Hepatocyte (in vitro differentiated cells): ENCODE data around the gene BEND4. TPM values are rescaled to one million over a fixed set of nuclear protein-coding genes. Genes with fewer than 3 reads are reported as not detected.

Source experiments
- DNase-seq: peaks from one replicate; pipeline ENCODE4 v3.0.0-alpha.2; 2016; ENCODE audit warnings: low spot score
- H2AFZ ChIP-seq: fragments of 200-600 bp; sonication (generic); 2 replicates; pipeline ENCODE4 v1.6.0; 2016; ENCODE audit warnings: antibody characterized with exemption, mild to moderate bottlenecking
- H3K27ac ChIP-seq: fragments of 200-600 bp; sonication (generic); 2 replicates; pipeline ENCODE4 v1.5.1; 2016; ENCODE audit warnings: mild to moderate bottlenecking
- H3K27me3 ChIP-seq: fragments of 200-600 bp; sonication (generic); 2 replicates; pipeline ENCODE4 v1.6.1; 2016
- H3K36me3 ChIP-seq: fragments of 200-600 bp; sonication (generic); replicated peaks from 2 replicates; pipeline ENCODE4 v1.5.1; 2016; ENCODE audit warnings: low read depth; ENCODE audit not compliant: insufficient read depth
- H3K4me1 ChIP-seq: fragments of 200-600 bp; sonication (generic); 2 replicates; pipeline ENCODE4 v1.5.1; 2016; ENCODE audit warnings: mild to moderate bottlenecking, moderate library complexity; ENCODE audit not compliant: insufficient read depth
- H3K4me2 ChIP-seq: fragments of 200-600 bp; sonication (generic); 2 replicates; pipeline ENCODE4 v1.6.0; 2016
- H3K4me3 ChIP-seq: fragments of 200-600 bp; sonication (generic); 2 replicates; pipeline ENCODE4 v1.5.1; 2016; ENCODE audit warnings: mild to moderate bottlenecking
- H3K79me2 ChIP-seq: fragments of 200-600 bp; sonication (generic); 2 replicates; pipeline ENCODE4 v1.6.0; 2017; ENCODE audit warnings: mild to moderate bottlenecking
- H3K9me2 ChIP-seq: fragments of 200-600 bp; sonication (generic); replicated peaks from 2 replicates; pipeline ENCODE4 v1.6.0; 2017; ENCODE audit warnings: mild to moderate bottlenecking; ENCODE audit not compliant: insufficient read depth
- H3K9me3 ChIP-seq: fragments of 200-600 bp; sonication (generic); 2 replicates; pipeline ENCODE4 v1.5.1; 2016; ENCODE audit warnings: low read depth, mild to moderate bottlenecking
- H4K20me1 ChIP-seq: fragments of 200-600 bp; sonication (generic); 2 replicates; pipeline ENCODE4 v1.6.0; 2016; ENCODE audit warnings: mild to moderate bottlenecking; ENCODE audit not compliant: insufficient read depth, poor library complexity, severe bottlenecking
- EZH2 ChIP-seq: fragments of 200-600 bp; sonication (generic); IDR thresholded peaks from 2 replicates; pipeline ENCODE4 v1.6.1; 2016; ENCODE audit warnings: antibody characterized with exemption, mild to moderate bottlenecking, borderline replicate concordance
- EZH2phosphoT487 ChIP-seq: fragments of 200-600 bp; sonication (generic); IDR thresholded peaks from one replicate; pipeline ENCODE4 v1.6.1; 2018; ENCODE audit warnings: antibody characterized with exemption, mild to moderate bottlenecking, low read depth, moderate library complexity; ENCODE audit not compliant: unreplicated experiment, severe bottlenecking
- WGBS: methylation state at CpG from one replicate; pipeline ENCODE4 v1.1.6; 2016; ENCODE audit warnings: low lambda C conversion rate; ENCODE audit errors: missing lambda C conversion rate; 5-methylcytosine and 5-hydroxymethylcytosine counted together
- polyA plus RNA-seq: library from polyadenylated mRNA; unstranded; fragments of >200 nt; fragmentation: Nextera tagmentation; extraction: Ambion mirVana; gene quantifications from 2 replicates; pipeline ENCODE4 v1.2.1, GENCODE V29; 2016
- total RNA-seq: library from RNA; depleted of rRNA; stranded (reverse); fragments of >200 nt; gene quantifications from 2 replicates; pipeline ENCODE4 v1.2.3, GENCODE V29; 2014
- TF ChIP-seq, protein P1 (sequence below): fragments of 200-600 bp; sonication (generic); IDR thresholded peaks from 2 replicates; pipeline ENCODE4 v1.5.1; 2016; ENCODE audit warnings: antibody characterized with exemption, mild to moderate bottlenecking; ENCODE audit not compliant: poor library complexity

The BEND4 gene
- total and polyA plus RNA-seq, 2 experiments from 2014 or later = 0.06 to 0.10 TPM

GRCh38 chr4:42136371-42136770, 16.1 kb downstream of the BEND4 start:
- WGBS = 67% methylated on average over 3 of the region's 3 CpGs
- H3K79me2 ChIP-seq = no peaks in the 10 kb centered on the region
- H3K4me3 ChIP-seq = no peak overlapping the region
- no peaks in the 10 kb centered on the region for H3K9me3 ChIP-seq
- no peak for DNase-seq
- H2AFZ ChIP-seq = no peak overlapping the region
- TF ChIP-seq EZH2phosphoT487 = no peak
- TF ChIP-seq EZH2 = no peak
- no peaks in the 10 kb centered on the region for H3K4me1 ChIP-seq
- no peaks in the 10 kb centered on the region for H3K36me3 ChIP-seq
- no peaks in the 10 kb centered on the region for H3K9me2 ChIP-seq
- H3K27ac ChIP-seq = no peak overlapping the region
- no peak overlapping the region for H3K4me2 ChIP-seq
- H4K20me1 ChIP-seq = no peaks in the 10 kb centered on the region
- H3K27me3 ChIP-seq = peaks cover 4% of the 10 kb centered on the region

GRCh38 chr4:42133006-42133405, 19.4 kb downstream of the BEND4 start:
- no peak for DNase-seq
- Histone ChIP-seq H4K20me1 (no peaks in the 10 kb centered on the region), H3K27me3 (no peaks in the 10 kb centered on the region), H3K36me3 (no peaks in the 10 kb centered on the region), H3K9me3 (no peaks in the 10 kb centered on the region), H3K27ac (no peak overlapping the region), H2AFZ (no peak overlapping the region), H3K4me1 (no peaks in the 10 kb centered on the region), H3K4me2 (no peak overlapping the region), H3K79me2 (no peaks in the 10 kb centered on the region), H3K4me3 (no peak overlapping the region), H3K9me2 (no peaks in the 10 kb centered on the region)
- WGBS = 72% methylated on average over 1 of the region's 1 CpG
- no peak for TF ChIP-seq EZH2
- TF ChIP-seq EZH2phosphoT487 = no peak
- TF ChIP-seq, protein P1, sequence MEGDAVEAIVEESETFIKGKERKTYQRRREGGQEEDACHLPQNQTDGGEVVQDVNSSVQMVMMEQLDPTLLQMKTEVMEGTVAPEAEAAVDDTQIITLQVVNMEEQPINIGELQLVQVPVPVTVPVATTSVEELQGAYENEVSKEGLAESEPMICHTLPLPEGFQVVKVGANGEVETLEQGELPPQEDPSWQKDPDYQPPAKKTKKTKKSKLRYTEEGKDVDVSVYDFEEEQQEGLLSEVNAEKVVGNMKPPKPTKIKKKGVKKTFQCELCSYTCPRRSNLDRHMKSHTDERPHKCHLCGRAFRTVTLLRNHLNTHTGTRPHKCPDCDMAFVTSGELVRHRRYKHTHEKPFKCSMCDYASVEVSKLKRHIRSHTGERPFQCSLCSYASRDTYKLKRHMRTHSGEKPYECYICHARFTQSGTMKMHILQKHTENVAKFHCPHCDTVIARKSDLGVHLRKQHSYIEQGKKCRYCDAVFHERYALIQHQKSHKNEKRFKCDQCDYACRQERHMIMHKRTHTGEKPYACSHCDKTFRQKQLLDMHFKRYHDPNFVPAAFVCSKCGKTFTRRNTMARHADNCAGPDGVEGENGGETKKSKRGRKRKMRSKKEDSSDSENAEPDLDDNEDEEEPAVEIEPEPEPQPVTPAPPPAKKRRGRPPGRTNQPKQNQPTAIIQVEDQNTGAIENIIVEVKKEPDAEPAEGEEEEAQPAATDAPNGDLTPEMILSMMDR = no peak

GRCh38 chr4:42132099-42132498, 20.4 kb downstream of the BEND4 start:
- H3K4me3 ChIP-seq = no peak overlapping the region
- H3K27ac ChIP-seq = no peak overlapping the region
- no peaks in the 10 kb centered on the region for H3K9me2 ChIP-seq
- H2AFZ ChIP-seq = no peak overlapping the region
- DNase-seq = no peak
- no peaks in the 10 kb centered on the region for H3K36me3 ChIP-seq
- no peak for TF ChIP-seq EZH2phosphoT487
- no peak for TF ChIP-seq EZH2
- TF ChIP-seq, protein P1 = no peak
- no peaks in the 10 kb centered on the region for H4K20me1 ChIP-seq
- no peaks in the 10 kb centered on the region for H3K27me3 ChIP-seq
- 90% methylated on average over 7 of the region's 7 CpGs for WGBS
- H3K4me1 ChIP-seq = no peaks in the 10 kb centered on the region
- H3K9me3 ChIP-seq = no peaks in the 10 kb centered on the region
- no peak overlapping the region for H3K4me2 ChIP-seq
- no peaks in the 10 kb centered on the region for H3K79me2 ChIP-seq

DNA sequence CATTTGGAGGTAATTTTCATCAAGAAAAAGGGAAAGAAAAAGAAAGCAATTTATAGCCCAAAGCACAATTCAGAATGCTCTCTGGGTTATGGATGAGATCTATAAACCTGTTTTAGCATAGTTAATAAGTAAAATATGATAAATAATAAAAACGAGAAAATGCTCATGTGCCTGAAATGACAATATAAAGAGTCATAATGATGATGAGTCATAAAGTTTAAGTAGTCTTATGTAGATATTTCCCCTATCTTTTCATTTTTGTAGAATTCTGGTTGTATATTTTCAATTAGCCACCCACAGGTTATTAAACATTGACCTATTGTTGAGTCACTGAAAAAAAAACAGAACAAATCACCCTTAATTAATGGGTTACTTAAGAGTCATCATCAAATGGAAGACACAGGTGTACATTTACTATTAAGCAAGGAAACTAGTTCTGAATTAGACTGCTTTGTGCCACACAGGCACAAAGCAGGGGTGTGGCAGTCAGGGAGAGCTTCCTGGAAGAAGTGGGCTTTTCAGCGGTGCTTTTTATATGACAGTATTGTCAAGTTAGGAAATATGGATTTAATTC, 29.3 kb downstream of the BEND4 start:
- Histone ChIP-seq H3K9me3 (no peaks in the 10 kb centered on the region), H3K4me1 (no peaks in the 10 kb centered on the region), H3K27me3 (no peaks in the 10 kb centered on the region), H4K20me1 (no peaks in the 10 kb centered on the region), H3K9me2 (no peaks in the 10 kb centered on the region), H3K4me2 (no peak overlapping the region), H3K79me2 (no peaks in the 10 kb centered on the region), H2AFZ (no peak overlapping the region), H3K36me3 (no peaks in the 10 kb centered on the region), H3K27ac (no peak overlapping the region), H3K4me3 (no peak overlapping the region)
- no peak for TF ChIP-seq EZH2phosphoT487
- no peak for TF ChIP-seq EZH2
- TF ChIP-seq, protein P1 = no peak
- DNase-seq = no peak
- 78% methylated on average over 2 of the region's 2 CpGs for WGBS
